Testis (tissue), 2 donors: Measurements from ENCODE around the gene PRLR.

ENCODE experiments used
- POLR2A ChIP-seq: fragments of 450-650 bp; IDR thresholded peaks from one replicate; pipeline ENCODE4 v1.6.1; 2017; ENCODE audit warnings: antibody characterized with exemption, mild to moderate bottlenecking, moderate library complexity
- TF ChIP-seq, protein P1 (sequence below), 3 experiments: fragments of 450-650 bp in 2 of 3; fragments of 200-600 bp in 1 of 3; sonication (generic) in 1 of 3; IDR thresholded peaks; one replicate each; pipeline ENCODE4 v1.5.1; 2016 to 2019; ENCODE audit warnings: antibody characterized with exemption in 3 of 3, mild to moderate bottlenecking in 2 of 3, moderate library complexity in 1 of 3

DNA sequence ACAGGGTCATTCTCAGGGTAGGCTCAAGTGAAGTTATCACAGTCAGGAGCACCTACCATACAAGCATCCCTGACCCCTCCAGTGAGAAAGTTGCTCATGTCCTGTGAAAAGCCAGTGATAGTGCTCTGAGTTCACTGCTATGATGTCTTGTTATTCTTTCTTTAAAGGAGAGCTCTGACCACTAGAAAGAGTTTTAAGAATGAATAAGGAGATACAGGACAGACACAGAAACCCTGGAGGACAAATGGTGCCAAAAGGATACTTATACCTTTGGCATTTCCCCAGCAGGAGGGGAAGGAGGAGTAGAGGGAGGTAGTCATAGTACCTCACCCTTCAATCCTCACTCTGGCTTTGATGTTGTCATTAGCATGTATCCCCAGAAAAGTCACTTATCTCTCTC, 98.6 kb downstream of the PRLR start:
- TF ChIP-seq, protein P1, sequence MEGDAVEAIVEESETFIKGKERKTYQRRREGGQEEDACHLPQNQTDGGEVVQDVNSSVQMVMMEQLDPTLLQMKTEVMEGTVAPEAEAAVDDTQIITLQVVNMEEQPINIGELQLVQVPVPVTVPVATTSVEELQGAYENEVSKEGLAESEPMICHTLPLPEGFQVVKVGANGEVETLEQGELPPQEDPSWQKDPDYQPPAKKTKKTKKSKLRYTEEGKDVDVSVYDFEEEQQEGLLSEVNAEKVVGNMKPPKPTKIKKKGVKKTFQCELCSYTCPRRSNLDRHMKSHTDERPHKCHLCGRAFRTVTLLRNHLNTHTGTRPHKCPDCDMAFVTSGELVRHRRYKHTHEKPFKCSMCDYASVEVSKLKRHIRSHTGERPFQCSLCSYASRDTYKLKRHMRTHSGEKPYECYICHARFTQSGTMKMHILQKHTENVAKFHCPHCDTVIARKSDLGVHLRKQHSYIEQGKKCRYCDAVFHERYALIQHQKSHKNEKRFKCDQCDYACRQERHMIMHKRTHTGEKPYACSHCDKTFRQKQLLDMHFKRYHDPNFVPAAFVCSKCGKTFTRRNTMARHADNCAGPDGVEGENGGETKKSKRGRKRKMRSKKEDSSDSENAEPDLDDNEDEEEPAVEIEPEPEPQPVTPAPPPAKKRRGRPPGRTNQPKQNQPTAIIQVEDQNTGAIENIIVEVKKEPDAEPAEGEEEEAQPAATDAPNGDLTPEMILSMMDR (IDR thresholded peaks at IDR 0.05): no peak
- no peak for TF ChIP-seq POLR2A
